ENCODE measurements around the gene LDB3.

LDB3 gene

DNA sequence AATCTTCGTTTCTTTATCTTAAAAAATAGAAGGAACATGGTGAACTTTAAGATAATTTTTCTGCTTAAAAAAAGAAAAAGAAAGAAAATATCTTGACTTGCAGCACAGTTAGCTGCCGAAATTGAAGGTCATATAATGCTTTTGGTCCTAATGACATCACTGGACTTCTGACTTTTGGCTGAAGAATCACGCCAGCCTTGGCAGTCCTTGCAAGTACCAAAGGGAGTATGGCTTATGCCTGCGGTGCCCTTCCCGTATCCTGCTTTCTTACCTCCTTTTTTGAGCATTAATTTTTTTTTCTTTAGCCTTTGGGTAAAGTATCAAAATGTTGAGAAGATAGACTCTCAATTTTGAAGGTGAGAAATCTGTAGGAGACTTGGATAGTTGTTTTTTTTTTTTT is 95.1 kb downstream of the LDB3 start (continued):
- TF ChIP-seq, protein P1, sequence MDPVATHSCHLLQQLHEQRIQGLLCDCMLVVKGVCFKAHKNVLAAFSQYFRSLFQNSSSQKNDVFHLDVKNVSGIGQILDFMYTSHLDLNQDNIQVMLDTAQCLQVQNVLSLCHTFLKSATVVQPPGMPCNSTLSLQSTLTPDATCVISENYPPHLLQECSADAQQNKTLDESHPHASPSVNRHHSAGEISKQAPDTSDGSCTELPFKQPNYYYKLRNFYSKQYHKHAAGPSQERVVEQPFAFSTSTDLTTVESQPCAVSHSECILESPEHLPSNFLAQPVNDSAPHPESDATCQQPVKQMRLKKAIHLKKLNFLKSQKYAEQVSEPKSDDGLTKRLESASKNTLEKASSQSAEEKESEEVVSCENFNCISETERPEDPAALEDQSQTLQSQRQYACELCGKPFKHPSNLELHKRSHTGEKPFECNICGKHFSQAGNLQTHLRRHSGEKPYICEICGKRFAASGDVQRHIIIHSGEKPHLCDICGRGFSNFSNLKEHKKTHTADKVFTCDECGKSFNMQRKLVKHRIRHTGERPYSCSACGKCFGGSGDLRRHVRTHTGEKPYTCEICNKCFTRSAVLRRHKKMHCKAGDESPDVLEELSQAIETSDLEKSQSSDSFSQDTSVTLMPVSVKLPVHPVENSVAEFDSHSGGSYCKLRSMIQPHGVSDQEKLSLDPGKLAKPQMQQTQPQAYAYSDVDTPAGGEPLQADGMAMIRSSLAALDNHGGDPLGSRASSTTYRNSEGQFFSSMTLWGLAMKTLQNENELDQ (tag by site-specific recombination; IDR thresholded peaks at IDR 0.05; ENCODE audit: low read depth), result no peak
- no peak for TF ChIP-seq SCRT2 (tag by site-specific recombination; IDR thresholded peaks at IDR 0.05)
- TF ChIP-seq, protein P2, sequence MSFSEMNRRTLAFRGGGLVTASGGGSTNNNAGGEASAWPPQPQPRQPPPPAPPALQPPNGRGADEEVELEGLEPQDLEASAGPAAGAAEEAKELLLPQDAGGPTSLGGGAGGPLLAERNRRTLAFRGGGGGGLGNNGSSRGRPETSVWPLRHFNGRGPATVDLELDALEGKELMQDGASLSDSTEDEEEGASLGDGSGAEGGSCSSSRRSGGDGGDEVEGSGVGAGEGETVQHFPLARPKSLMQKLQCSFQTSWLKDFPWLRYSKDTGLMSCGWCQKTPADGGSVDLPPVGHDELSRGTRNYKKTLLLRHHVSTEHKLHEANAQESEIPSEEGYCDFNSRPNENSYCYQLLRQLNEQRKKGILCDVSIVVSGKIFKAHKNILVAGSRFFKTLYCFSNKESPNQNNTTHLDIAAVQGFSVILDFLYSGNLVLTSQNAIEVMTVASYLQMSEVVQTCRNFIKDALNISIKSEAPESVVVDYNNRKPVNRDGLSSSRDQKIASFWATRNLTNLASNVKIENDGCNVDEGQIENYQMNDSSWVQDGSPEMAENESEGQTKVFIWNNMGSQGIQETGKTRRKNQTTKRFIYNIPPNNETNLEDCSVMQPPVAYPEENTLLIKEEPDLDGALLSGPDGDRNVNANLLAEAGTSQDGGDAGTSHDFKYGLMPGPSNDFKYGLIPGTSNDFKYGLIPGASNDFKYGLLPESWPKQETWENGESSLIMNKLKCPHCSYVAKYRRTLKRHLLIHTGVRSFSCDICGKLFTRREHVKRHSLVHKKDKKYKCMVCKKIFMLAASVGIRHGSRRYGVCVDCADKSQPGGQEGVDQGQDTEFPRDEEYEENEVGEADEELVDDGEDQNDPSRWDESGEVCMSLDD (tag by site-specific recombination; IDR thresholded peaks at IDR 0.05), result no peak
- TF ChIP-seq, protein P3, sequence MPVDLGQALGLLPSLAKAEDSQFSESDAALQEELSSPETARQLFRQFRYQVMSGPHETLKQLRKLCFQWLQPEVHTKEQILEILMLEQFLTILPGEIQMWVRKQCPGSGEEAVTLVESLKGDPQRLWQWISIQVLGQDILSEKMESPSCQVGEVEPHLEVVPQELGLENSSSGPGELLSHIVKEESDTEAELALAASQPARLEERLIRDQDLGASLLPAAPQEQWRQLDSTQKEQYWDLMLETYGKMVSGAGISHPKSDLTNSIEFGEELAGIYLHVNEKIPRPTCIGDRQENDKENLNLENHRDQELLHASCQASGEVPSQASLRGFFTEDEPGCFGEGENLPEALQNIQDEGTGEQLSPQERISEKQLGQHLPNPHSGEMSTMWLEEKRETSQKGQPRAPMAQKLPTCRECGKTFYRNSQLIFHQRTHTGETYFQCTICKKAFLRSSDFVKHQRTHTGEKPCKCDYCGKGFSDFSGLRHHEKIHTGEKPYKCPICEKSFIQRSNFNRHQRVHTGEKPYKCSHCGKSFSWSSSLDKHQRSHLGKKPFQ (tag by site-specific recombination; IDR thresholded peaks at IDR 0.05), result no peak

DNA sequence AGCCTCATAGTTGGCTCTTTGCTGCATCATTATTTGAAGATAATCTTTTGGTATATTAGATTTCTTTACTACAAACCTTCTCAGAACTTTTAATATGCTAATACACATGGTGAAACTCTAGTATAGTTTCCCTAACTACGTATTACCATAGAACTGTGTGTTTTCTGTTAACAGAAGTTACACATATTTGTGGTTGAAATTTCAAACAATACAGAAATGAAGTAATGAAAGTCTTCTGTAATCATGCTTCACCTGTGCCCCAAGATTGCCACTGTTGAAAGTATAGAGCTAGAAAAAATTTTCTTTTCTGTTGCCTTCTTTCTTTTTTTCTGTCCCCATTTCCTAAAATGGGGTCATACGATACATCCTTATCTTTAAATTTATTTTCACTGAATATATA is 97.2 kb downstream of the LDB3 start:
- Histone ChIP-seq H3K27ac (ENCODE audit: extremely low read depth, low read depth, low read length) (no peak overlapping the region), H3K4me1 (ENCODE audit: control insufficient read depth, insufficient read depth, low read length) (peaks cover 5% of the 10 kb centered on the region), H3K9me3 (ENCODE audit: control insufficient read depth, insufficient read depth, low read depth, low read length) (no peaks in the 10 kb centered on the region), H3K36me3 (ENCODE audit: control insufficient read depth in 2 of 2, insufficient read depth in 1 of 2, low read length in 2 of 2) (no peaks in the 10 kb centered on the region), H3K4me3 (ENCODE audit: low read depth, low read length) (no peak overlapping the region)
- CTCF ChIA-PET, result interaction anchor here (0.6 kb wide), 1 partner anchor 103 kb away, joined by 4 read pairs; no protein-coding TSS in a partner anchor
- TF ChIP-seq, protein P4, sequence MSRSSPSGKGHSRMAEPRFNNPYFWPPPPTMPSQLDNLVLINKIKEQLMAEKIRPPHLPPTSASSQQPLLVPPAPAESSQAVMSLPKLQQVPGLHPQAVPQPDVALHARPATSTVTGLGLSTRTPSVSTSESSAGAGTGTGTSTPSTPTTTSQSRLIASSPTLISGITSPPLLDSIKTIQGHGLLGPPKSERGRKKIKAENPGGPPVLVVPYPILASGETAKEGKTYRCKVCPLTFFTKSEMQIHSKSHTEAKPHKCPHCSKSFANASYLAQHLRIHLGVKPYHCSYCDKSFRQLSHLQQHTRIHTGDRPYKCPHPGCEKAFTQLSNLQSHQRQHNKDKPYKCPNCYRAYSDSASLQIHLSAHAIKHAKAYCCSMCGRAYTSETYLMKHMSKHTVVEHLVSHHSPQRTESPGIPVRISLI (tag by site-specific recombination; IDR thresholded peaks at IDR 0.05), result no peak
- TF ChIP-seq ZNF138 (tag by site-specific recombination; IDR thresholded peaks at IDR 0.05; ENCODE audit: borderline replicate concordance), result no peak
- no peak for TF ChIP-seq ZBTB48 (tag by site-specific recombination; IDR thresholded peaks at IDR 0.05)
- no peak for TF ChIP-seq ZNF843 (tag by site-specific recombination; IDR thresholded peaks at IDR 0.05)
- no peak for TF ChIP-seq ZNF324 (tag by site-specific recombination; IDR thresholded peaks at IDR 0.05)
- no peak for TF ChIP-seq KLF16 (tag by site-specific recombination; IDR thresholded peaks at IDR 0.05)
- no peak for TF ChIP-seq ZNF169 (tag by site-specific recombination; IDR thresholded peaks at IDR 0.05)
- TF ChIP-seq, protein P5, sequence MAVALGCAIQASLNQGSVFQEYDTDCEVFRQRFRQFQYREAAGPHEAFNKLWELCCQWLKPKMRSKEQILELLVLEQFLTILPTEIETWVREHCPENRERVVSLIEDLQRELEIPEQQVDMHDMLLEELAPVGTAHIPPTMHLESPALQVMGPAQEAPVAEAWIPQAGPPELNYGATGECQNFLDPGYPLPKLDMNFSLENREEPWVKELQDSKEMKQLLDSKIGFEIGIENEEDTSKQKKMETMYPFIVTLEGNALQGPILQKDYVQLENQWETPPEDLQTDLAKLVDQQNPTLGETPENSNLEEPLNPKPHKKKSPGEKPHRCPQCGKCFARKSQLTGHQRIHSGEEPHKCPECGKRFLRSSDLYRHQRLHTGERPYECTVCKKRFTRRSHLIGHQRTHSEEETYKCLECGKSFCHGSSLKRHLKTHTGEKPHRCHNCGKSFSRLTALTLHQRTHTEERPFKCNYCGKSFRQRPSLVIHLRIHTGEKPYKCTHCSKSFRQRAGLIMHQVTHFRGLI (tag by site-specific recombination; IDR thresholded peaks at IDR 0.05), result no peak
- no peak for TF ChIP-seq ZNF561 (tag by site-specific recombination; IDR thresholded peaks at IDR 0.05; ENCODE audit: borderline replicate concordance)
- no peak for TF ChIP-seq BCL11A (tag by site-specific recombination; IDR thresholded peaks at IDR 0.05; ENCODE audit: low read depth)
- TF ChIP-seq, protein P6, sequence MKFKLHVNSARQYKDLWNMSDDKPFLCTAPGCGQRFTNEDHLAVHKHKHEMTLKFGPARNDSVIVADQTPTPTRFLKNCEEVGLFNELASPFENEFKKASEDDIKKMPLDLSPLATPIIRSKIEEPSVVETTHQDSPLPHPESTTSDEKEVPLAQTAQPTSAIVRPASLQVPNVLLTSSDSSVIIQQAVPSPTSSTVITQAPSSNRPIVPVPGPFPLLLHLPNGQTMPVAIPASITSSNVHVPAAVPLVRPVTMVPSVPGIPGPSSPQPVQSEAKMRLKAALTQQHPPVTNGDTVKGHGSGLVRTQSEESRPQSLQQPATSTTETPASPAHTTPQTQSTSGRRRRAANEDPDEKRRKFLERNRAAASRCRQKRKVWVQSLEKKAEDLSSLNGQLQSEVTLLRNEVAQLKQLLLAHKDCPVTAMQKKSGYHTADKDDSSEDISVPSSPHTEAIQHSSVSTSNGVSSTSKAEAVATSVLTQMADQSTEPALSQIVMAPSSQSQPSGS (tag by site-specific recombination; IDR thresholded peaks at IDR 0.05; ENCODE audit: low read depth), result no peak
- TF ChIP-seq TCF7L2 (IDR thresholded peaks at IDR 0.05; ENCODE audit: borderline replicate concordance, low read depth, low read length), result no peak
- no peak for TF ChIP-seq ZNF473 (tag by site-specific recombination; IDR thresholded peaks at IDR 0.05)
- no peak for TF ChIP-seq ZFHX2 (tag by site-specific recombination; conservative IDR thresholded peaks at IDR 0.05)
- POLR2A ChIA-PET, result interaction anchor here (1.0 kb wide), 1 partner anchor 10 kb away, joined by 3 read pairs; the partner anchor contains the start of gene BMPR1A
